ENCODE results near the gene DGKE. TPM values are rescaled to one million over a fixed set of nuclear protein-coding genes. Genes with fewer than 3 reads are reported as not detected.

Gene DGKE
- total RNA-seq, 2 donors from 2014 or later, result 29.8 to 30.0 TPM

- no peak overlapping the region for H3K27ac Mint-ChIP-seq
- no peaks in the 10 kb centered on the region for H3K9me3 Mint-ChIP-seq
- H3K36me3 Mint-ChIP-seq, result peaks cover 0 to 6% of the 10 kb centered on the region in 2 donors
- DNase-seq (ENCODE audit: low spot score in 2 of 2) (no peak), ATAC-seq (no peak)
Observed at GRCh38 chr17:56866496-56866895, 32.5 kb downstream of the DGKE start.

- Mint-ChIP-seq H3K9me3 (no peaks in the 10 kb centered on the region), H3K36me3 (peaks cover 0 to 6% of the 10 kb centered on the region in 2 donors), H3K27ac (no peak overlapping the region)
- DNase-seq (ENCODE audit: low spot score in 2 of 2) (no peak), ATAC-seq (no peak)
Observed at GRCh38 chr17:56867948-56868376, 34.0 kb downstream of the DGKE start.

- Mint-ChIP-seq H3K27ac (peak overlapping the region; percentile 50 to 91), H3K9me3 (no peaks in the 10 kb centered on the region), H3K36me3 (peaks cover 0 to 6% of the 10 kb centered on the region in 2 donors)
- DNase-seq (ENCODE audit: low spot score in 2 of 2) (no peak), ATAC-seq (no peak)
Observed at GRCh38 chr17:56868716-56869115, 34.8 kb downstream of the DGKE start.

GRCh38 chr17:56870081-56870651, 36.2 kb downstream of the DGKE start:
- ATAC-seq (peak; percentile 85 to 92), DNase-seq (ENCODE audit: low spot score in 2 of 2) (peak in 1 of 2 donors; percentile 40)
- Mint-ChIP-seq H3K27ac (peak overlapping the region; percentile 91), H3K36me3 (peaks cover 0 to 6% of the 10 kb centered on the region in 2 donors), H3K9me3 (no peaks in the 10 kb centered on the region)

- DNase-seq (ENCODE audit: low spot score in 2 of 2), result no peak
- Mint-ChIP-seq H3K27ac (no peak overlapping the region), H3K9me3 (no peaks in the 10 kb centered on the region), H3K36me3 (no peaks in the 10 kb centered on the region)
- no peak for ATAC-seq
Observed at GRCh38 chr17:56876766-56877179, 42.8 kb downstream of the DGKE start.

GRCh38 chr17:56879280-56879679, 45.3 kb downstream of the DGKE start:
- no peak for DNase-seq (ENCODE audit: low spot score in 2 of 2)
- no peaks in the 10 kb centered on the region for H3K9me3 Mint-ChIP-seq
- H3K36me3 Mint-ChIP-seq, result no peaks in the 10 kb centered on the region
- no peak overlapping the region for H3K27ac Mint-ChIP-seq
- ATAC-seq, result no peak

- ATAC-seq, result no peak
- no peak overlapping the region for H3K27ac Mint-ChIP-seq
- no peaks in the 10 kb centered on the region for H3K36me3 Mint-ChIP-seq
- DNase-seq (ENCODE audit: low spot score in 2 of 2), result no peak
- no peaks in the 10 kb centered on the region for H3K9me3 Mint-ChIP-seq
Observed at GRCh38 chr17:56880133-56880532, 46.2 kb downstream of the DGKE start.

GRCh38 chr17:56880571-56880970, 46.6 kb downstream of the DGKE start:
- Mint-ChIP-seq H3K36me3 (no peaks in the 10 kb centered on the region), H3K9me3 (no peaks in the 10 kb centered on the region), H3K27ac (no peak overlapping the region)
- no peak for ATAC-seq
- no peak for DNase-seq (ENCODE audit: low spot score in 2 of 2)

GRCh38 chr17:56881685-56882295, 47.8 kb downstream of the DGKE start:
- ATAC-seq (no peak), DNase-seq (ENCODE audit: low spot score in 2 of 2) (no peak)
- Mint-ChIP-seq H3K9me3 (no peaks in the 10 kb centered on the region), H3K27ac (peak overlapping the region in 1 of 2 donors; percentile 65), H3K36me3 (no peaks in the 10 kb centered on the region)

GRCh38 chr17:56883616-56884015, 49.7 kb downstream of the DGKE start:
- Mint-ChIP-seq H3K9me3 (peaks cover 0 to 6% of the 10 kb centered on the region in 2 donors), H3K27ac (no peak overlapping the region), H3K36me3 (peaks cover 14 to 18% of the 10 kb centered on the region in 2 donors)
- ATAC-seq (no peak), DNase-seq (ENCODE audit: low spot score in 2 of 2) (no peak)

- Mint-ChIP-seq H3K36me3 (peaks cover 24 to 28% of the 10 kb centered on the region in 2 donors), H3K9me3 (peaks cover 0 to 6% of the 10 kb centered on the region in 2 donors), H3K27ac (peak overlapping the region; percentile 9 to 68)
- no peak for ATAC-seq
- DNase-seq (ENCODE audit: low spot score in 2 of 2), result no peak
Observed at GRCh38 chr17:56884483-56885311, 50.7 kb downstream of the DGKE start.

GRCh38 chr17:56885312-56885657, 51.3 kb downstream of the DGKE start:
- DNase-seq (ENCODE audit: low spot score in 2 of 2) (no peak), ATAC-seq (no peak)
- H3K27ac Mint-ChIP-seq, result peak overlapping the region in 1 of 2 donors; percentile 9
- H3K36me3 Mint-ChIP-seq, result peaks cover 30 to 32% of the 10 kb centered on the region in 2 donors
- H3K9me3 Mint-ChIP-seq, result peaks cover 0 to 6% of the 10 kb centered on the region in 2 donors

GRCh38 chr17:56886288-56886731, 52.4 kb downstream of the DGKE start:
- peak overlapping the region; percentile 39 to 65 for H3K27ac Mint-ChIP-seq

GRCh38 chr17:56887105-56887504, 53.2 kb downstream of the DGKE start:
- Mint-ChIP-seq H3K9me3 (peaks cover 0 to 6% of the 10 kb centered on the region in 2 donors), H3K36me3 (peaks cover 39 to 50% of the 10 kb centered on the region in 2 donors), H3K27ac (peak overlapping the region; percentile 5 to 65)
- ATAC-seq, result peak in 1 of 2 donors; percentile 7
- DNase-seq (ENCODE audit: low spot score in 2 of 2), result peak in 1 of 2 donors; percentile 1

More at GRCh38 chr17:56886288-56886731, 52.4 kb downstream of the DGKE start:
- DNase-seq (ENCODE audit: low spot score in 2 of 2) (no peak), ATAC-seq (no peak)
- peaks cover 0 to 6% of the 10 kb centered on the region in 2 donors for H3K9me3 Mint-ChIP-seq
- H3K36me3 Mint-ChIP-seq, result peaks cover 37 to 43% of the 10 kb centered on the region in 2 donors

- Mint-ChIP-seq H3K36me3 (peaks cover 46 to 57% of the 10 kb centered on the region in 2 donors), H3K27ac (peak overlapping the region; percentile 39 to 65), H3K9me3 (peaks cover 0 to 6% of the 10 kb centered on the region in 2 donors)
- peak in 1 of 2 donors; percentile 82 for ATAC-seq
- peak in 1 of 2 donors; percentile 54 for DNase-seq (ENCODE audit: low spot score in 2 of 2)
Observed at GRCh38 chr17:56887552-56888467, 53.9 kb downstream of the DGKE start.

GRCh38 chr17:56890390-56890789, 56.4 kb downstream of the DGKE start:
- Mint-ChIP-seq H3K36me3 (peaks cover 63 to 79% of the 10 kb centered on the region in 2 donors), H3K9me3 (peaks cover 0 to 6% of the 10 kb centered on the region in 2 donors), H3K27ac (peak overlapping the region in 1 of 2 donors; percentile 35)
- DNase-seq (ENCODE audit: low spot score in 2 of 2) (peak in 1 of 2 donors; percentile 41), ATAC-seq (no peak)
